ENCODE data around the gene CAMTA2.
A peak's percentile ranks its signal among the peaks of the same experiment; 100 is the strongest.

Gene CAMTA2

GRCh38 chr17:4948931-4949320, 38.5 kb downstream of the CAMTA2 start:
- DNase-seq (ENCODE audit: extremely low read depth, low read depth), result peak; percentile 75

GRCh38 chr17:4948166-4948930, 39.1 kb downstream of the CAMTA2 start, which contains the start of gene PFN1:
Gene PFN1 (minus strand): TSS chr17:4948530. CDS start chr17:4948394, 136 bp downstream.
- TF ChIP-seq CTCF (IDR thresholded peaks at IDR 0.05; ENCODE audit: low read depth, low read length), result no peak
- peak; percentile 87 for DNase-seq (ENCODE audit: extremely low read depth, low read depth)

More at GRCh38 chr17:4948931-4949320, 38.5 kb downstream of the CAMTA2 start:
- TF ChIP-seq CTCF (IDR thresholded peaks at IDR 0.05; ENCODE audit: low read depth, low read length), result no peak

DNA sequence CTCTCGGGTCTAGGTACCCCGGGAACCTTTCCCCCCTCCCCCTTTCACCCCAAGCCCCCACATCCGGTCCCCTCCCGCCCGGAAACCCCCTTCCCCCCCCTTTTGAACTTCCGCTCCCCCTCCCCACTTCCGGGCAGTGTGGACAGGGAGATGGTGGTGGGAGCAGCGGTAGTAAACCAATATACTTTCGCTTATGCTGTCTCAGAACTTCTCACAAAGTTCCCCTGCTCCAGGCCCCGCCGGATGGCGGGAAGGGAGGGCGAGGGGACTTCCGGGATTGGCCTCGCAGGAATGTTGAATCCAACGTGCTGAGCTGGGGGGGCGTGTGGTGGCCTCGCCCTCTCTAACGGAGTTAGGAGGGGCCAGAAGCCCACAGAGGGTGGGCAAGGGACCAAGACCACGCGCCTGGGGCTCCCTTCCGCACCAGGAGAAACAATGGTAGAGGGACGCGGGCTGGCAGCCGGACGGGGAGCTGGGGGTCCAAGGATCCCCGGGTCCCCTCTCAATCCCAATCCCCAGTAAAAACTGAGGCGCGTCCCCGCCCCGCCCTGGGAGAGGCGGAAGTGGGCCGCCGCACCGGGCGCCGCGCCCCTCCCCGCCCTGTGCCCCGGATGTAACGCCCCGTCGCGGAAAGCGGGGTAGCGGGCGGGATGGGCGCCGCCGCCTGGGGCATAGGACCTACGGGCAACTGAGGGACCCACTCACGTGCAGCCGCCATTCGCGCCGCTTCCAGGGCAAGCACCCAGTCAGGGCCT, 39.9 kb downstream of the CAMTA2 start:
- TF ChIP-seq CTCF (IDR thresholded peaks at IDR 0.05; ENCODE audit: low read depth, low read length), result no peak
- no peak for DNase-seq (ENCODE audit: extremely low read depth, low read depth)

DNA sequence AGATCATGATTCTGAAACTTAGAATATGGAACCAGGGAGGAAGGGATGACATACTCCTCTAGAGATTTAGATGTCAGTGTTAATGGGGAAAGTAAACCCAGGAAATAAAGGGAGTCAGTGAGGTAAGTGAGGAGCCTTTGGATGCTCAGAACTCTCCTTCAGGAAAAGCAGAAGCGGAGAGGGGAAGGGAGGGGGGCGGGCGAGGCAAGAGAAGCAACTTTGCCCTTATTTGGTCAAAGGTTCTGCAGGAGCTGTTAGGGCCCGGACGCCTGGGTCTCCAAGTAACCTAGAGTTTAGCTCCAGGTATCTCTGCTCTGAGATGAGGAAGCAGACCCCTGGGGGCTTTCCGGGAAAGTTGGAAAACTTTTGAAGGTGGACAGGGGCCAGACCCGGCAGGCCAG, 40.5 kb downstream of the CAMTA2 start:
- no peak for TF ChIP-seq CTCF (IDR thresholded peaks at IDR 0.05; ENCODE audit: low read depth, low read length)
- DNase-seq (ENCODE audit: extremely low read depth, low read depth), result no peak

- no peak for TF ChIP-seq CTCF (IDR thresholded peaks at IDR 0.05; ENCODE audit: low read depth, low read length)
- no peak for DNase-seq (ENCODE audit: extremely low read depth, low read depth)
These were observed 41.0 kb downstream of the CAMTA2 start for GRCh38 chr17:4946312-4946976.

- TF ChIP-seq CTCF (IDR thresholded peaks at IDR 0.05; ENCODE audit: low read depth, low read length), result no peak
- DNase-seq (ENCODE audit: extremely low read depth, low read depth), result no peak
These were observed 41.6 kb downstream of the CAMTA2 start for GRCh38 chr17:4945944-4946280.

Measured in AG09319 (cell line).